WTC11 (cell line): ENCODE measurements around the gene CXCR5. TPM values are rescaled to one million over a fixed set of nuclear protein-coding genes. Genes with fewer than 3 reads are reported as not detected.

ENCODE experiments used
- ATAC-seq: fragments of 200-7000 bp; cut with Tn5 transposase; 2 replicates; pipeline ENCODE4 v1.10.0; 2021; ENCODE audit warnings: mild to moderate bottlenecking, moderate library complexity
- CTCF ChIA-PET: fragments of 300-600 bp; sonication (Branson Sonifier 250); formaldehyde crosslinking; loops from one replicate; lab custom pipeline; 2021; ENCODE audit warnings: antibody characterized with exemption; lab: Charles Lee
- POLR2A ChIA-PET: fragments of 350-600 bp; sonication (Branson Sonifier 250); formaldehyde crosslinking; loops from one replicate; lab custom pipeline; 2021; ENCODE audit warnings: antibody characterized with exemption; lab: Charles Lee
- DNase-seq: peaks from one replicate; pipeline ENCODE4 v3.0.0; 2021; ENCODE audit warnings: low spot score
- H3K27ac Mint-ChIP-seq: 2 replicates; pipeline ENCODE4 v1.8.0; 2021; ENCODE audit warnings: mixed read lengths
- H3K27me3 Mint-ChIP-seq: 2 replicates; pipeline ENCODE4 v1.8.0; 2021; ENCODE audit warnings: low read depth, mild to moderate bottlenecking, moderate library complexity, mixed read lengths
- H3K36me3 Mint-ChIP-seq: 2 replicates; pipeline ENCODE4 v1.8.0; 2021; ENCODE audit warnings: mixed read lengths
- H3K4me1 Mint-ChIP-seq: 2 replicates; pipeline ENCODE4 v1.8.0; 2022; ENCODE audit warnings: mixed read lengths
- H3K4me3 Mint-ChIP-seq: 2 replicates; pipeline ENCODE4 v1.8.0; 2021; ENCODE audit warnings: mild to moderate bottlenecking, moderate library complexity, mixed read lengths
- H3K9me3 Mint-ChIP-seq: 2 replicates; pipeline ENCODE4 v1.8.0; 2021; ENCODE audit warnings: mixed read lengths
- KAT7 ChIP-seq: sonication (generic); formaldehyde crosslinking; IDR thresholded peaks from 2 replicates; pipeline ENCODE4 v1.8.1; 2023; ENCODE audit warnings: missing genetic modification reagents, mild to moderate bottlenecking, borderline replicate concordance
- NFATC4 ChIP-seq: fragments of 250-450 bp; sonication (Bioruptor Pico); IDR thresholded peaks from 2 replicates; pipeline ENCODE4 v1.9.0; 2021; ENCODE audit warnings: mild to moderate bottlenecking
- NR1H2 ChIP-seq: sonication (generic); formaldehyde crosslinking; IDR thresholded peaks from 2 replicates; pipeline ENCODE4 v1.9.0; 2021; ENCODE audit warnings: mild to moderate bottlenecking, moderate library complexity, missing genetic modification reagents
- OVOL2 ChIP-seq: fragments of 250-450 bp; sonication (Bioruptor Pico); IDR thresholded peaks from 2 replicates; pipeline ENCODE4 v1.9.0; 2021; ENCODE audit warnings: mild to moderate bottlenecking, borderline replicate concordance
- TCF7 ChIP-seq: sonication (generic); formaldehyde crosslinking; IDR thresholded peaks from 2 replicates; pipeline ENCODE4 v1.8.0; 2022; ENCODE audit warnings: mild to moderate bottlenecking, low read depth, missing genetic modification reagents, moderate library complexity
- TEAD1 ChIP-seq: sonication (generic); formaldehyde crosslinking; IDR thresholded peaks from 2 replicates; pipeline ENCODE4 v1.8.0; 2022; ENCODE audit warnings: mild to moderate bottlenecking, missing genetic modification reagents
- TP53 ChIP-seq: sonication (generic); formaldehyde crosslinking; IDR thresholded peaks from 2 replicates; pipeline ENCODE4 v1.8.1; 2023; ENCODE audit warnings: mild to moderate bottlenecking, missing genetic modification reagents
- ZMAT4 ChIP-seq: fragments of 250-450 bp; sonication (Bioruptor Pico); IDR thresholded peaks from 2 replicates; pipeline ENCODE4 v1.9.0; 2021; ENCODE audit warnings: mild to moderate bottlenecking
- ZNF232 ChIP-seq: sonication (generic); formaldehyde crosslinking; IDR thresholded peaks from 2 replicates; pipeline ENCODE4 v1.8.0; 2022; ENCODE audit warnings: mild to moderate bottlenecking, missing genetic modification reagents
- ZNF396 ChIP-seq: fragments of 250-450 bp; sonication (Bioruptor Pico); IDR thresholded peaks from 2 replicates; pipeline ENCODE4 v1.8.0; 2021; ENCODE audit warnings: mild to moderate bottlenecking, moderate library complexity, borderline replicate concordance
- ZSCAN18 ChIP-seq: fragments of 250-450 bp; sonication (Bioruptor Pico); IDR thresholded peaks from 2 replicates; pipeline ENCODE4 v2.1.2; 2022; ENCODE audit warnings: mild to moderate bottlenecking, moderate library complexity
- total RNA-seq: library from RNA; stranded (reverse); gene quantifications from 3 replicates; pipeline ENCODE4 v1.2.3, GENCODE V29; 2021
- TF ChIP-seq, protein P1 (sequence below): fragments of 250-450 bp; sonication (Bioruptor Pico); IDR thresholded peaks from 2 replicates; pipeline ENCODE4 v1.9.0; 2021; ENCODE audit warnings: moderate library complexity, mild to moderate bottlenecking, inconsistent platforms, borderline replicate concordance
- TF ChIP-seq, protein P2 (sequence below): sonication (generic); formaldehyde crosslinking; IDR thresholded peaks from 2 replicates; pipeline ENCODE4 v1.8.1; 2022; ENCODE audit warnings: mild to moderate bottlenecking, moderate library complexity, missing genetic modification reagents
- TF ChIP-seq, protein P3 (sequence below): sonication (generic); formaldehyde crosslinking; conservative IDR thresholded peaks from 2 replicates; pipeline ENCODE4 v1.8.1; 2023; ENCODE audit warnings: mild to moderate bottlenecking, low read depth, missing genetic modification reagents, moderate library complexity
- TF ChIP-seq, protein P4 (sequence below): sonication (generic); formaldehyde crosslinking; IDR thresholded peaks from 2 replicates; pipeline ENCODE4 v1.8.0; 2022; ENCODE audit warnings: mild to moderate bottlenecking, missing genetic modification reagents
- TF ChIP-seq, protein P5 (sequence below): sonication (generic); formaldehyde crosslinking; IDR thresholded peaks from 2 replicates; pipeline ENCODE4 v1.8.0; 2023; ENCODE audit warnings: missing genetic modification reagents, mild to moderate bottlenecking, borderline replicate concordance
- TF ChIP-seq, protein P6 (sequence below): sonication (generic); formaldehyde crosslinking; IDR thresholded peaks from 2 replicates; pipeline ENCODE4 v1.8.1; 2022; ENCODE audit warnings: missing genetic modification reagents, borderline replicate concordance

CXCR5 gene
- total RNA-seq, 1 experiment from 2014 or later, result 0.07 TPM

DNA sequence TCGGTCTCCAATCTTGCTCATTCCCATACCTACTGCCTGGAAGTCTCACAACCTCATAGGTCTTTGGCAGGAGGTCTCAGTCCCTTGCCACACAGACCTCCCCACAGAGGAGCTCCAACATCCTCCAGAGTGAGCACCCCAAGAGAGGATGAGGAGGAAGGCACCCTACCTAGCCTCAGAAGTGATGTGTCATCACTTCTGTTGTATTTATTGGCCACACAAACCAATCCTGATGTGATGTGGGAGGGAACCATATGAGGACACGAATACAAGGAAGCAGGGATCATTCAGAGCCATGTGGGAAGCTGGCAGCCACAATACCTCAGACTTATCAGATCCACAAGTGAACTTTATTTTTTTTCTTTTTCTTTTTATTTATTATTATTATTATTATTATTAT is 63.4 kb downstream of the CXCR5 start:
- POLR2A ChIA-PET, result no interaction called here
- CTCF ChIA-PET, result interaction anchor here (1.6 to 2.1 kb wide), 2 partner anchors 17 to 257 kb away, joined by 4 to 17 read pairs; no protein-coding TSS in a partner anchor
- H3K36me3 Mint-ChIP-seq, result no peaks in the 10 kb centered on the region

More for the DNA sequence above, 63.4 kb downstream of the CXCR5 start:
- H3K27me3 Mint-ChIP-seq, result peaks cover 17% of the 10 kb centered on the region
- no peak for DNase-seq
- no peak overlapping the region for H3K4me3 Mint-ChIP-seq
- H3K9me3 Mint-ChIP-seq, result no peaks in the 10 kb centered on the region
- H3K27ac Mint-ChIP-seq, result no peak overlapping the region
- TF ChIP-seq ZSCAN18 (CRISPR knock-in tag) (no peak), NFATC4 (CRISPR knock-in tag) (no peak), ZNF396 (CRISPR knock-in tag) (no peak), TEAD1 (no peak), NR1H2 (CRISPR knock-in tag) (no peak), TCF7 (CRISPR knock-in tag) (no peak), TP53 (no peak), KAT7 (CRISPR knock-in tag) (no peak), ZMAT4 (CRISPR knock-in tag) (no peak), OVOL2 (CRISPR knock-in tag) (no peak), ZNF232 (CRISPR knock-in tag) (no peak)
- TF ChIP-seq, protein P1, sequence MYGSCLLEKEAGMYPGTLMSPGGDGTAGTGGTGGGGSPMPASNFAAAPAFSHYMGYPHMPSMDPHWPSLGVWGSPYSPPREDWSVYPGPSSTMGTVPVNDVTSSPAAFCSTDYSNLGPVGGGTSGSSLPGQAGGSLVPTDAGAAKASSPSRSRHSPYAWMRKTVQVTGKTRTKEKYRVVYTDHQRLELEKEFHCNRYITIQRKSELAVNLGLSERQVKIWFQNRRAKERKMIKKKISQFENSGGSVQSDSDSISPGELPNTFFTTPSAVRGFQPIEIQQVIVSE (CRISPR knock-in tag), result no peak
- TF ChIP-seq, protein P2, sequence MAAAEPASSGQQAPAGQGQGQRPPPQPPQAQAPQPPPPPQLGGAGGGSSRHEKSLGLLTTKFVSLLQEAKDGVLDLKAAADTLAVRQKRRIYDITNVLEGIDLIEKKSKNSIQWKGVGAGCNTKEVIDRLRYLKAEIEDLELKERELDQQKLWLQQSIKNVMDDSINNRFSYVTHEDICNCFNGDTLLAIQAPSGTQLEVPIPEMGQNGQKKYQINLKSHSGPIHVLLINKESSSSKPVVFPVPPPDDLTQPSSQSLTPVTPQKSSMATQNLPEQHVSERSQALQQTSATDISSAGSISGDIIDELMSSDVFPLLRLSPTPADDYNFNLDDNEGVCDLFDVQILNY (CRISPR knock-in tag), result no peak
- TF ChIP-seq, protein P3, sequence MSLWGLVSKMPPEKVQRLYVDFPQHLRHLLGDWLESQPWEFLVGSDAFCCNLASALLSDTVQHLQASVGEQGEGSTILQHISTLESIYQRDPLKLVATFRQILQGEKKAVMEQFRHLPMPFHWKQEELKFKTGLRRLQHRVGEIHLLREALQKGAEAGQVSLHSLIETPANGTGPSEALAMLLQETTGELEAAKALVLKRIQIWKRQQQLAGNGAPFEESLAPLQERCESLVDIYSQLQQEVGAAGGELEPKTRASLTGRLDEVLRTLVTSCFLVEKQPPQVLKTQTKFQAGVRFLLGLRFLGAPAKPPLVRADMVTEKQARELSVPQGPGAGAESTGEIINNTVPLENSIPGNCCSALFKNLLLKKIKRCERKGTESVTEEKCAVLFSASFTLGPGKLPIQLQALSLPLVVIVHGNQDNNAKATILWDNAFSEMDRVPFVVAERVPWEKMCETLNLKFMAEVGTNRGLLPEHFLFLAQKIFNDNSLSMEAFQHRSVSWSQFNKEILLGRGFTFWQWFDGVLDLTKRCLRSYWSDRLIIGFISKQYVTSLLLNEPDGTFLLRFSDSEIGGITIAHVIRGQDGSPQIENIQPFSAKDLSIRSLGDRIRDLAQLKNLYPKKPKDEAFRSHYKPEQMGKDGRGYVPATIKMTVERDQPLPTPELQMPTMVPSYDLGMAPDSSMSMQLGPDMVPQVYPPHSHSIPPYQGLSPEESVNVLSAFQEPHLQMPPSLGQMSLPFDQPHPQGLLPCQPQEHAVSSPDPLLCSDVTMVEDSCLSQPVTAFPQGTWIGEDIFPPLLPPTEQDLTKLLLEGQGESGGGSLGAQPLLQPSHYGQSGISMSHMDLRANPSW (CRISPR knock-in tag), result no peak
- TF ChIP-seq, protein P4, sequence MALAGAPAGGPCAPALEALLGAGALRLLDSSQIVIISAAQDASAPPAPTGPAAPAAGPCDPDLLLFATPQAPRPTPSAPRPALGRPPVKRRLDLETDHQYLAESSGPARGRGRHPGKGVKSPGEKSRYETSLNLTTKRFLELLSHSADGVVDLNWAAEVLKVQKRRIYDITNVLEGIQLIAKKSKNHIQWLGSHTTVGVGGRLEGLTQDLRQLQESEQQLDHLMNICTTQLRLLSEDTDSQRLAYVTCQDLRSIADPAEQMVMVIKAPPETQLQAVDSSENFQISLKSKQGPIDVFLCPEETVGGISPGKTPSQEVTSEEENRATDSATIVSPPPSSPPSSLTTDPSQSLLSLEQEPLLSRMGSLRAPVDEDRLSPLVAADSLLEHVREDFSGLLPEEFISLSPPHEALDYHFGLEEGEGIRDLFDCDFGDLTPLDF (CRISPR knock-in tag), result no peak
- TF ChIP-seq, protein P5, sequence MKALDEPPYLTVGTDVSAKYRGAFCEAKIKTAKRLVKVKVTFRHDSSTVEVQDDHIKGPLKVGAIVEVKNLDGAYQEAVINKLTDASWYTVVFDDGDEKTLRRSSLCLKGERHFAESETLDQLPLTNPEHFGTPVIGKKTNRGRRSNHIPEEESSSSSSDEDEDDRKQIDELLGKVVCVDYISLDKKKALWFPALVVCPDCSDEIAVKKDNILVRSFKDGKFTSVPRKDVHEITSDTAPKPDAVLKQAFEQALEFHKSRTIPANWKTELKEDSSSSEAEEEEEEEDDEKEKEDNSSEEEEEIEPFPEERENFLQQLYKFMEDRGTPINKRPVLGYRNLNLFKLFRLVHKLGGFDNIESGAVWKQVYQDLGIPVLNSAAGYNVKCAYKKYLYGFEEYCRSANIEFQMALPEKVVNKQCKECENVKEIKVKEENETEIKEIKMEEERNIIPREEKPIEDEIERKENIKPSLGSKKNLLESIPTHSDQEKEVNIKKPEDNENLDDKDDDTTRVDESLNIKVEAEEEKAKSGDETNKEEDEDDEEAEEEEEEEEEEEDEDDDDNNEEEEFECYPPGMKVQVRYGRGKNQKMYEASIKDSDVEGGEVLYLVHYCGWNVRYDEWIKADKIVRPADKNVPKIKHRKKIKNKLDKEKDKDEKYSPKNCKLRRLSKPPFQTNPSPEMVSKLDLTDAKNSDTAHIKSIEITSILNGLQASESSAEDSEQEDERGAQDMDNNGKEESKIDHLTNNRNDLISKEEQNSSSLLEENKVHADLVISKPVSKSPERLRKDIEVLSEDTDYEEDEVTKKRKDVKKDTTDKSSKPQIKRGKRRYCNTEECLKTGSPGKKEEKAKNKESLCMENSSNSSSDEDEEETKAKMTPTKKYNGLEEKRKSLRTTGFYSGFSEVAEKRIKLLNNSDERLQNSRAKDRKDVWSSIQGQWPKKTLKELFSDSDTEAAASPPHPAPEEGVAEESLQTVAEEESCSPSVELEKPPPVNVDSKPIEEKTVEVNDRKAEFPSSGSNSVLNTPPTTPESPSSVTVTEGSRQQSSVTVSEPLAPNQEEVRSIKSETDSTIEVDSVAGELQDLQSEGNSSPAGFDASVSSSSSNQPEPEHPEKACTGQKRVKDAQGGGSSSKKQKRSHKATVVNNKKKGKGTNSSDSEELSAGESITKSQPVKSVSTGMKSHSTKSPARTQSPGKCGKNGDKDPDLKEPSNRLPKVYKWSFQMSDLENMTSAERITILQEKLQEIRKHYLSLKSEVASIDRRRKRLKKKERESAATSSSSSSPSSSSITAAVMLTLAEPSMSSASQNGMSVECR (CRISPR knock-in tag), result no peak
- TF ChIP-seq, protein P6, sequence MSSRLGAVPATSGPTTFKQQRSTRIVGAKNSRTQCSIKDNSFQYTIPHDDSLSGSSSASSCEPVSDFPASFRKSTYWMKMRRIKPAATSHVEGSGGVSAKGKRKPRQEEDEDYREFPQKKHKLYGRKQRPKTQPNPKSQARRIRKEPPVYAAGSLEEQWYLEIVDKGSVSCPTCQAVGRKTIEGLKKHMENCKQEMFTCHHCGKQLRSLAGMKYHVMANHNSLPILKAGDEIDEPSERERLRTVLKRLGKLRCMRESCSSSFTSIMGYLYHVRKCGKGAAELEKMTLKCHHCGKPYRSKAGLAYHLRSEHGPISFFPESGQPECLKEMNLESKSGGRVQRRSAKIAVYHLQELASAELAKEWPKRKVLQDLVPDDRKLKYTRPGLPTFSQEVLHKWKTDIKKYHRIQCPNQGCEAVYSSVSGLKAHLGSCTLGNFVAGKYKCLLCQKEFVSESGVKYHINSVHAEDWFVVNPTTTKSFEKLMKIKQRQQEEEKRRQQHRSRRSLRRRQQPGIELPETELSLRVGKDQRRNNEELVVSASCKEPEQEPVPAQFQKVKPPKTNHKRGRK (CRISPR knock-in tag), result no peak
- TF ChIP-seq, all 79 proteins: peak for 0
- ATAC-seq, result no peak
- H3K4me1 Mint-ChIP-seq, result no peaks in the 10 kb centered on the region
